ENCODE results near the gene IL17RB. TPM values are rescaled to one million over a fixed set of nuclear protein-coding genes. Genes with fewer than 3 reads are reported as not detected.

Gene IL17RB
- polyA plus RNA-seq, 3 donors, result 0.13 TPM; not detected in 2

- no peaks in the 10 kb centered on the region for H3K4me1 Mint-ChIP-seq
- DNase-seq, result no peak
- Histone ChIP-seq H3K36me3 (replicated peaks in 1 of 2; ENCODE audit: control insufficient read depth in 1 of 2, insufficient read depth in 2 of 2, low read length in 2 of 2) (no peaks in the 10 kb centered on the region), H3K79me2 (ENCODE audit: insufficient read depth, low read length) (no peaks in the 10 kb centered on the region), H3K4me1 (ENCODE audit: control insufficient read depth in 1 of 2, insufficient read depth in 2 of 2, low read length in 2 of 2) (no peaks in the 10 kb centered on the region), H4K20me1 (ENCODE audit: insufficient read depth, low read length) (no peaks in the 10 kb centered on the region), H3K27ac (ENCODE audit: low read depth in 1 of 2, low read length in 2 of 2) (no peak overlapping the region), H2AFZ (ENCODE audit: insufficient read depth, low read depth, low read length, poor library complexity, severe bottlenecking) (no peak overlapping the region), H3K4me2 (replicated peaks; ENCODE audit: extremely low read depth, low read length, poor library complexity, severe bottlenecking) (no peak overlapping the region), H3K4me3 (replicated peaks in 1 of 3; ENCODE audit: low read depth in 2 of 3, low read length in 3 of 3) (no peak overlapping the region), H3K9me3 (replicated peaks in 1 of 2; ENCODE audit: control insufficient read depth in 1 of 2, insufficient read depth in 1 of 2, low read length in 2 of 2) (peaks cover 0 to 4% of the 10 kb centered on the region in 2 donors), H3K27me3 (ENCODE audit: control insufficient read depth in 2 of 2, insufficient read depth in 2 of 2, low read length in 2 of 2) (peaks cover 23 to 52% of the 10 kb centered on the region in 2 donors), H3K9ac (ENCODE audit: insufficient read depth, low read length, poor library complexity, severe bottlenecking) (no peak overlapping the region)
- H3K4me3 Mint-ChIP-seq, result peak overlapping the region in 1 of 2 donors; percentile 15
- peaks cover 11 to 42% (median 34%) of the 10 kb centered on the region in 3 donors for H3K27me3 Mint-ChIP-seq (ENCODE audit: low read depth in 3 of 3)
- intact Hi-C loops (cut with micrococcal nuclease), result no loop called here
- TF ChIP-seq, protein P1, sequence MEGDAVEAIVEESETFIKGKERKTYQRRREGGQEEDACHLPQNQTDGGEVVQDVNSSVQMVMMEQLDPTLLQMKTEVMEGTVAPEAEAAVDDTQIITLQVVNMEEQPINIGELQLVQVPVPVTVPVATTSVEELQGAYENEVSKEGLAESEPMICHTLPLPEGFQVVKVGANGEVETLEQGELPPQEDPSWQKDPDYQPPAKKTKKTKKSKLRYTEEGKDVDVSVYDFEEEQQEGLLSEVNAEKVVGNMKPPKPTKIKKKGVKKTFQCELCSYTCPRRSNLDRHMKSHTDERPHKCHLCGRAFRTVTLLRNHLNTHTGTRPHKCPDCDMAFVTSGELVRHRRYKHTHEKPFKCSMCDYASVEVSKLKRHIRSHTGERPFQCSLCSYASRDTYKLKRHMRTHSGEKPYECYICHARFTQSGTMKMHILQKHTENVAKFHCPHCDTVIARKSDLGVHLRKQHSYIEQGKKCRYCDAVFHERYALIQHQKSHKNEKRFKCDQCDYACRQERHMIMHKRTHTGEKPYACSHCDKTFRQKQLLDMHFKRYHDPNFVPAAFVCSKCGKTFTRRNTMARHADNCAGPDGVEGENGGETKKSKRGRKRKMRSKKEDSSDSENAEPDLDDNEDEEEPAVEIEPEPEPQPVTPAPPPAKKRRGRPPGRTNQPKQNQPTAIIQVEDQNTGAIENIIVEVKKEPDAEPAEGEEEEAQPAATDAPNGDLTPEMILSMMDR (IDR thresholded peaks at IDR 0.05), result no peak
- WGBS (ENCODE audit: insufficient coverage), result no CpG with 5 or more reads among the region's 2 CpGs
- H3K27ac Mint-ChIP-seq, result no peak overlapping the region
- H3K36me3 Mint-ChIP-seq, result no peaks in the 10 kb centered on the region
- peaks cover 0 to 10% (median 5%) of the 10 kb centered on the region in 7 donors for H3K9me3 Mint-ChIP-seq
Measured at GRCh38 chr3:53900666-53901331, 54.4 kb downstream of the IL17RB start.

DNA sequence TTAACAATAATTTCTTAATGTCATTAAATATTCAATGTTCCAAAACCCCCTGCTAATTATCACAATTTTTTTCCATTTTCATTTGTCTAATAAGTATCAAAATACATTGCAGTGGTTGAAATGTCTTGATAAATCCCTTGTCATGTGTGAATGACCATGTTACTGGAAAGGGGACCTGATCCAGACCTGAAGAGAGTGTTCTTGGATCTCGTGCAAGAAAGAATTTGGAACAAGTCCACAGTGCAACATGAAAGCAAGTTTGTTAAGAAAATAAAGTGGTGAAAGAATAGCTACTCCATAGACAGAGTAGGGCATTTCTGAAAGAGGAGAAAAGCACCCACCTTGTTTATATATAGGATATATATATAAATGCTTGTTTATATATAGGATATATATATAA lies 55.7 kb downstream of the IL17RB start:
- H2AFZ ChIP-seq (ENCODE audit: insufficient read depth, low read depth, low read length, poor library complexity, severe bottlenecking), result no peak overlapping the region
- Mint-ChIP-seq H3K4me1 (no peaks in the 10 kb centered on the region), H3K27me3 (ENCODE audit: low read depth in 3 of 3) (peaks cover 17 to 38% (median 31%) of the 10 kb centered on the region in 3 donors), H3K36me3 (no peaks in the 10 kb centered on the region), H3K4me3 (no peak overlapping the region), H3K9me3 (peaks cover 0 to 17% (median 9%) of the 10 kb centered on the region in 7 donors), H3K27ac (no peak overlapping the region)
- H3K79me2 ChIP-seq (ENCODE audit: insufficient read depth, low read length), result no peaks in the 10 kb centered on the region
- intact Hi-C loops (cut with micrococcal nuclease), result no loop called here
- no peaks in the 10 kb centered on the region for H3K36me3 ChIP-seq (replicated peaks in 1 of 2; ENCODE audit: control insufficient read depth in 1 of 2, insufficient read depth in 2 of 2, low read length in 2 of 2)
- WGBS (ENCODE audit: insufficient coverage), result no CpG with 5 or more reads among the region's 1 CpG
- H3K27me3 ChIP-seq (ENCODE audit: control insufficient read depth in 2 of 2, insufficient read depth in 2 of 2, low read length in 2 of 2), result peaks cover 18 to 44% of the 10 kb centered on the region in 2 donors
- H3K9ac ChIP-seq (ENCODE audit: insufficient read depth, low read length, poor library complexity, severe bottlenecking), result no peak overlapping the region
- peaks cover 0 to 4% of the 10 kb centered on the region in 2 donors for H3K9me3 ChIP-seq (replicated peaks in 1 of 2; ENCODE audit: control insufficient read depth in 1 of 2, insufficient read depth in 1 of 2, low read length in 2 of 2)
- no peaks in the 10 kb centered on the region for H3K4me1 ChIP-seq (ENCODE audit: control insufficient read depth in 1 of 2, insufficient read depth in 2 of 2, low read length in 2 of 2)
- H3K27ac ChIP-seq (ENCODE audit: low read depth in 1 of 2, low read length in 2 of 2), result no peak overlapping the region
- H4K20me1 ChIP-seq (ENCODE audit: insufficient read depth, low read length), result no peaks in the 10 kb centered on the region
- H3K4me3 ChIP-seq (replicated peaks in 1 of 3; ENCODE audit: low read depth in 2 of 3, low read length in 3 of 3), result no peak overlapping the region
- DNase-seq, result no peak
- TF ChIP-seq, protein P1 (IDR thresholded peaks at IDR 0.05), result no peak
- H3K4me2 ChIP-seq (replicated peaks; ENCODE audit: extremely low read depth, low read length, poor library complexity, severe bottlenecking), result no peak overlapping the region
